ENCODE measurements around the gene KIF1C. TPM values are rescaled to one million over a fixed set of nuclear protein-coding genes. Genes with fewer than 3 reads are reported as not detected.

KIF1C gene
- total RNA-seq, 2 donors from 2014 or later: 108 to 133 TPM

DNA sequence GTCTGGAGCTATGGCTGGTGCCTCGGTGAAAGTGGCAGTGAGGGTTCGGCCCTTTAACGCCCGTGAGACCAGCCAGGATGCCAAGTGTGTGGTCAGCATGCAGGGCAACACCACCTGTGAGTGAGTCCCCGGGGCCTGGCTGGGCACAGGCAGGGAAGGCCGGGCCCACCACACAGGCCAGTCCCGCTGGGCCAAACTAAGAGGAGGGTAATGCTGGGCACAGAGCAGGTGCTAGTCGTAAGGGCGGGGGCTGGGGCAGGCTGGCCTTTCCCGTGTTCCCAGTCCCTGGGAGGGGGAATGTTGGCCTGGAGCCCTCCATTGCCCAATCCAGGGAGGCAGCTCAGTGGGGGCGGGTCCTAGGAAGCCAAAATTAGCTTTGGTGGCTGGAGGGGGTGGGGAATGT is 2.5 kb downstream of the KIF1C start:
- Mint-ChIP-seq H3K27ac (no peak overlapping the region), H3K36me3 (ENCODE audit: low read depth) (peaks cover 50% of the 10 kb centered on the region)
- no peak for DNase-seq

GRCh38 chr17:5002121-5002788 is 4.5 kb downstream of the KIF1C start:
- Histone ChIP-seq H3K36me3 (ENCODE audit: control insufficient read depth, insufficient read depth, low read length) (peaks cover 75% of the 10 kb centered on the region), H3K27ac (ENCODE audit: low read depth, low read length) (no peak overlapping the region), H3K4me1 (ENCODE audit: control insufficient read depth, insufficient read depth, low read length) (peaks cover 12% of the 10 kb centered on the region), H3K27me3 (ENCODE audit: control insufficient read depth, insufficient read depth, low read length, poor library complexity, severe bottlenecking) (no peaks in the 10 kb centered on the region), H3K9me3 (ENCODE audit: control insufficient read depth, low read length) (no peaks in the 10 kb centered on the region), H3K4me3 (ENCODE audit: low read length) (no peak overlapping the region), H3K9ac (ENCODE audit: extremely low read depth, low read length, poor library complexity, severe bottlenecking) (no peak overlapping the region)
- H3K4me3 Mint-ChIP-seq: no peak overlapping the region
- H3K27ac Mint-ChIP-seq: no peak overlapping the region
- whole genome bisulfite sequencing, 2 experiments (ENCODE audit: insufficient coverage in 1 of 2, insufficient read length in 1 of 2): 96 to 99% methylated on average over 19 to 20 of the region's 20 CpGs
- H3K27me3 Mint-ChIP-seq (ENCODE audit: insufficient read depth): no peaks in the 10 kb centered on the region
- no peak for DNase-seq
- TF ChIP-seq CTCF (conservative IDR thresholded peaks at IDR 0.05): no peak
- no peaks in the 10 kb centered on the region for H3K9me3 Mint-ChIP-seq
- peaks cover 63% of the 10 kb centered on the region for H3K36me3 Mint-ChIP-seq (ENCODE audit: low read depth)
- H3K4me1 Mint-ChIP-seq: peaks cover 8% of the 10 kb centered on the region

More for the DNA sequence above, 2.5 kb downstream of the KIF1C start:
- Mint-ChIP-seq H3K4me1 (peaks cover 10% of the 10 kb centered on the region), H3K9me3 (no peaks in the 10 kb centered on the region), H3K27me3 (ENCODE audit: insufficient read depth) (peaks cover 15% of the 10 kb centered on the region), H3K4me3 (no peak overlapping the region)
- peaks cover 8% of the 10 kb centered on the region for H3K27me3 ChIP-seq (ENCODE audit: control insufficient read depth, insufficient read depth, low read length, poor library complexity, severe bottlenecking)
- no peak for TF ChIP-seq CTCF (conservative IDR thresholded peaks at IDR 0.05)
- H3K4me1 ChIP-seq (ENCODE audit: control insufficient read depth, insufficient read depth, low read length): peaks cover 12% of the 10 kb centered on the region
- no peaks in the 10 kb centered on the region for H3K9me3 ChIP-seq (ENCODE audit: control insufficient read depth, low read length)
- peak overlapping the region; percentile 97 for H3K4me3 ChIP-seq (ENCODE audit: low read length)
- no peak overlapping the region for H3K27ac ChIP-seq (ENCODE audit: low read depth, low read length)
- H3K9ac ChIP-seq (ENCODE audit: extremely low read depth, low read length, poor library complexity, severe bottlenecking): no peak overlapping the region
- WGBS, 2 experiments (ENCODE audit: insufficient coverage in 1 of 2, insufficient read length in 1 of 2): 89 to 93% methylated on average over 4 to 11 of the region's 11 CpGs
- peaks cover 56% of the 10 kb centered on the region for H3K36me3 ChIP-seq (ENCODE audit: control insufficient read depth, insufficient read depth, low read length)

DNA sequence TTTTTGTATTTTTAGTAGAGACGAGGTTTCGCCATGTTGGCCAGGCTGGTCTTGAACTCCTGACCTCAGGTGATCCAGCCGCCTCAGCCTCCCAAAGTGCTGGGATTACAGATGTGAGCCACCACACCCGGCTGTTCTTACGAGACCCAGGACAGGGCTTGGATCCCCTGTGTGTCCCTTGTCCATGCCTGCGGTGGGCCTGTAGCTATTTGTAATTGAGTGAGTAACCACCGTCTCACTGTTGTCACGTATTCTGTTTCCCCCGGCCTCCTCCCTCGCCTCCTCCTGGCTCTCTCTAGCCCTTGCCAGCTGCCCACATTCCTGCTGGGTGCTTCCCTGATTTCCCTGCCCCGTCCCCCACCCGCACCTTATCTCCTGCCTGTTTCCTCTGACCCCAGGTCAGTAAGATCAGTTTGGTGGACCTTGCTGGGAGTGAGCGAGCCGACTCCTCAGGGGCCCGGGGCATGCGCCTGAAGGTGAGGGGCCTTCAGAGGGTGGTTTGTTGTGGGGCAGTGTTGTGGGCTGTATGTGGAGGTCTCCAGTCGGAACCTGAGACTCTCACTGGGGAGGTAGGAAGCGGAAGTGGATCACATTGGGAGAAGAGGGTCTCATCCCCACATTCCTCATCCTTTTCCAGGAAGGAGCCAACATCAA is 5.6 kb downstream of the KIF1C start:
- no peaks in the 10 kb centered on the region for H3K27me3 Mint-ChIP-seq (ENCODE audit: insufficient read depth)
- no peaks in the 10 kb centered on the region for H3K9me3 Mint-ChIP-seq
- H3K4me3 ChIP-seq (ENCODE audit: low read length): no peak overlapping the region
- peaks cover 86% of the 10 kb centered on the region for H3K36me3 ChIP-seq (ENCODE audit: control insufficient read depth, insufficient read depth, low read length)
- DNase-seq: no peak
- peaks cover 12% of the 10 kb centered on the region for H3K4me1 ChIP-seq (ENCODE audit: control insufficient read depth, insufficient read depth, low read length)
- H3K9ac ChIP-seq (ENCODE audit: extremely low read depth, low read length, poor library complexity, severe bottlenecking): no peak overlapping the region
- no peaks in the 10 kb centered on the region for H3K27me3 ChIP-seq (ENCODE audit: control insufficient read depth, insufficient read depth, low read length, poor library complexity, severe bottlenecking)
- no peak overlapping the region for H3K4me3 Mint-ChIP-seq
- no peaks in the 10 kb centered on the region for H3K9me3 ChIP-seq (ENCODE audit: control insufficient read depth, low read length)
- H3K27ac Mint-ChIP-seq: no peak overlapping the region
- peaks cover 74% of the 10 kb centered on the region for H3K36me3 Mint-ChIP-seq (ENCODE audit: low read depth)
- no peak for TF ChIP-seq CTCF (conservative IDR thresholded peaks at IDR 0.05)
- WGBS, 2 experiments (ENCODE audit: insufficient coverage in 1 of 2, insufficient read length in 1 of 2): 88 to 95% methylated on average over 15 to 17 of the region's 18 CpGs
- H3K4me1 Mint-ChIP-seq: peaks cover 8% of the 10 kb centered on the region
- H3K27ac ChIP-seq (ENCODE audit: low read depth, low read length): no peak overlapping the region

Data from endodermal cell (in vitro differentiated cells).